K562 (cell line): ENCODE data around the gene SLC25A21. TPM values are rescaled to one million over a fixed set of nuclear protein-coding genes. Genes with fewer than 3 reads are reported as not detected.
"Not testable (repeated sequence)": the region's sequence is repeated elsewhere in the genome, so short reads cannot be mapped to it uniquely, and the experiment has no call there.

Experiments
- ATAC-seq: fragments of 200-7000 bp; cut with Tn5 transposase; 3 replicates; pipeline ENCODE4 v1.9.1; 2020; ENCODE audit warnings: moderate library complexity
- BruUV-seq: library from RNA; stranded (reverse); fragments of 400-500 nt; replicated peaks from 2 replicates; lab custom pipeline; 2021; lab: Mats Ljungman, UMichigan
- CTCF ChIA-PET: fragments of 300-600 bp; formaldehyde crosslinking; extraction: SDS; loops from one replicate; lab custom pipeline; 2021; ENCODE audit warnings: low intra/inter-chr PET ratio; lab: Yijun Ruan, JAX
- POLR2A ChIA-PET: fragments of 300-600, 350-650 bp; sonication (Branson Sonifier 250); formaldehyde crosslinking; extraction: SDS; loops from one replicate; lab custom pipeline; 2021; ENCODE audit warnings: antibody characterized with exemption, inconsistent platforms; lab: Yijun Ruan, JAX
- DNase-seq, 4 experiments: peaks; one replicate each; pipeline versions ENCODE4 v3.0.0 to v3.0.0-alpha.2; 2011 to 2018; ENCODE audit warnings: low spot score in 3 of 4, mixed read lengths in 3 of 4; ENCODE audit errors: extremely low read depth in 1 of 4
- FAIRE-seq: peaks from 2 replicates; lab custom pipeline; 2011; peaks lifted over from hg19 to GRCh38; lab: Jason Lieb, UNC
- H2AFZ ChIP-seq: 2 replicates; pipeline ENCODE4 v1.6.0; 2011; ENCODE audit warnings: low read depth, low read length, control low read depth, inconsistent platforms
- H3K27ac ChIP-seq: fragments of 200-600 bp; 3 replicates; pipeline ENCODE4 v1.8.0; 2011; ENCODE audit warnings: low read depth, mild to moderate bottlenecking, control low read depth, inconsistent platforms, low read length, moderate library complexity, mixed read lengths; ENCODE audit errors: extremely low read depth
- H3K27me3 ChIP-seq, 2 experiments: fragments of 300-600 bp in 1 of 2; 2 replicates in 1 of 2; 3 replicates in 1 of 2; pipeline versions ENCODE4 v1.6.0 to v1.8.0; 2011; ENCODE audit warnings: inconsistent platforms in 2 of 2, low read length in 2 of 2, mild to moderate bottlenecking in 1 of 2, mixed read lengths in 1 of 2, moderate library complexity in 1 of 2; ENCODE audit not compliant: control insufficient read depth in 2 of 2, insufficient read depth in 2 of 2
- H3K36me3 ChIP-seq: fragments of 300-600 bp; 3 replicates; pipeline ENCODE4 v1.8.0; 2011; ENCODE audit warnings: mild to moderate bottlenecking, low read length, inconsistent platforms; ENCODE audit not compliant: control insufficient read depth, insufficient read depth
- H3K4me1 ChIP-seq, 2 experiments: fragments of 200-600 bp in 1 of 2; replicated peaks in 1 of 2; 2 replicates in 1 of 2; 3 replicates in 1 of 2; pipeline versions ENCODE4 v1.5.1 to v1.8.0; 2011; ENCODE audit warnings: inconsistent platforms in 2 of 2, low read length in 2 of 2, mild to moderate bottlenecking in 1 of 2, mixed read lengths in 1 of 2, moderate library complexity in 1 of 2; ENCODE audit not compliant: control insufficient read depth in 2 of 2, insufficient read depth in 2 of 2
- H3K4me2 ChIP-seq: 2 replicates; pipeline ENCODE4 v1.6.1; 2011; ENCODE audit warnings: low read length, control low read depth, inconsistent platforms, mixed read lengths; ENCODE audit not compliant: insufficient read depth
- H3K4me3 ChIP-seq: fragments of 200-600 bp; sonication (generic), shearing (Covaris generic); 2 replicates; pipeline ENCODE4 v1.5.1; 2016; ENCODE audit warnings: control low read depth, inconsistent platforms
- H3K79me2 ChIP-seq: fragments of 200-600 bp; 3 replicates; pipeline ENCODE4 v1.8.0; 2011; ENCODE audit warnings: low read length, inconsistent platforms; ENCODE audit not compliant: control insufficient read depth, insufficient read depth
- H3K9ac ChIP-seq, 2 experiments: 2 replicates each; pipeline versions ENCODE4 v1.6.0 to v1.6.1; 2011; ENCODE audit warnings: low read depth in 2 of 2, low read length in 2 of 2, control low read depth in 1 of 2, inconsistent platforms in 1 of 2, mild to moderate bottlenecking in 1 of 2, mixed read lengths in 1 of 2; ENCODE audit not compliant: insufficient read depth in 1 of 2
- H3K9me1 ChIP-seq: one replicate; pipeline ENCODE4 v1.6.0; 2011; ENCODE audit warnings: inconsistent platforms, mild to moderate bottlenecking, low read length, moderate library complexity; ENCODE audit not compliant: control insufficient read depth, insufficient read depth
- H3K9me3 ChIP-seq: replicated peaks from 2 replicates; pipeline ENCODE4 v1.5.1; 2011; ENCODE audit warnings: low read depth, low read length, inconsistent platforms; ENCODE audit not compliant: control insufficient read depth, insufficient read depth
- H4K20me1 ChIP-seq: replicated peaks from 2 replicates; pipeline ENCODE4 v1.6.1; 2011; ENCODE audit warnings: low read length, inconsistent platforms, mixed read lengths; ENCODE audit not compliant: control insufficient read depth, insufficient read depth
- AFF1 ChIP-seq, 2 experiments: fragments of 450-650 bp; IDR thresholded peaks; 2 replicates each; pipeline ENCODE4 v1.6.1; 2018; ENCODE audit warnings: mild to moderate bottlenecking in 2 of 2, low read depth in 1 of 2; ENCODE audit not compliant: partially characterized antibody in 2 of 2
- ATF3 ChIP-seq, 2 experiments: fragments of 450-650 bp in 1 of 2; sonication (generic) in 1 of 2; formaldehyde crosslinking in 1 of 2; IDR thresholded peaks in 1 of 2; conservative IDR thresholded peaks in 1 of 2; 2 replicates each; pipeline versions ENCODE4 v1.6.1 to v1.8.1; 2016 to 2023; ENCODE audit warnings: mild to moderate bottlenecking in 2 of 2, moderate library complexity in 2 of 2, inconsistent platforms in 1 of 2, missing genetic modification reagents in 1 of 2
- ATF7 ChIP-seq: fragments of 450-650 bp; IDR thresholded peaks from 2 replicates; pipeline ENCODE4 v1.7.1; 2014; ENCODE audit warnings: mild to moderate bottlenecking, moderate library complexity
- CCAR2 ChIP-seq: fragments of 200-400 bp; formaldehyde crosslinking; IDR thresholded peaks from 2 replicates; pipeline ENCODE4 v1.6.1; 2017; ENCODE audit warnings: mild to moderate bottlenecking, low read depth, low read length
- WGBS: fragments of 100-300 bp; shearing (Covaris generic); methylation state at CpG from one replicate; pipeline ENCODE4 v1.1.6; 2016; ENCODE audit warnings: low coverage, mixed read lengths; ENCODE audit not compliant: insufficient coverage; ENCODE audit errors: missing lambda C conversion rate; 5-methylcytosine and 5-hydroxymethylcytosine counted together
- in situ Hi-C: fragments of 300-500 bp; cut with MboI; formaldehyde crosslinking; loops from 4 replicates; pipeline ENCODE4 v1.15.0; 2018; ENCODE audit warnings: inconsistent platforms, mixed read lengths
- intact Hi-C: fragments of 100-400 bp; cut with micrococcal nuclease; formaldehyde crosslinking; loops from 2 replicates; pipeline ENCODE4 v1.14.2; 2022
- polyA plus RNA-seq, 8 experiments: library from polyadenylated mRNA; depleted of rRNA in 4 of 8; stranded (reverse) in 5 of 8; unstranded in 3 of 8; fragments of >200 nt; fragmentation: Nextera tagmentation in 2 of 8; fragmentation: Illumina TruSeq in 1 of 8; extraction: Ambion mirVana in 2 of 8; extraction: Trizol in 1 of 8; gene quantifications; 2 replicates each; pipeline versions ENCODE4 v1.2.1 to v1.2.3, GENCODE V29; 2011 to 2014; ENCODE audit warnings: inconsistent platforms in 1 of 8, missing spikeins in 1 of 8
- total RNA-seq, 7 experiments: library from RNA; depleted of rRNA in 6 of 7; stranded (reverse); fragments of >200 nt in 6 of 7; fragmentation: Illumina TruSeq in 2 of 7; extraction: Trizol in 2 of 7; gene quantifications; 2 replicates each; pipeline versions ENCODE4 v1.2.1 to v1.2.3, GENCODE V29; 2011 to 2021; ENCODE audit warnings: low replicate concordance in 1 of 7

The SLC25A21 gene
- total and polyA plus RNA-seq, 9 of the 15 experiments (the other 6 are each of a cell fraction or from before 2014, with no cell fraction given): 15.2 to 46.7 (median 28.7) TPM

GRCh38 chr14:37165794-37166193, 6.6 kb downstream of the SLC25A21 start:
- CTCF ChIA-PET: no interaction called here
- DNase-seq (no peak), ATAC-seq (no peak), FAIRE-seq (no peak)
- no peaks in the 10 kb centered on the region; the same call in 1 of the 2 replicates for H3K9me3 ChIP-seq
- H3K4me2 ChIP-seq: no peak overlapping the region
- H4K20me1 ChIP-seq: no peaks in the 10 kb centered on the region
- intact Hi-C loops: no loop called here
- BruUV-seq: no TSS peak
- peaks cover 9% of the 10 kb centered on the region; the same call in 2 of the 3 replicates for H3K36me3 ChIP-seq
- TF ChIP-seq ATF7 (peak; percentile 53; the same call in 1 of the 2 replicates), CCAR2 (no peak), ATF3 (IDR thresholded peaks at IDR 0.05) (0 out of 2 replicates have a peak, but pooled peaks have one; percentile 26), ATF3 (CRISPR knock-in tag; conservative IDR thresholded peaks at IDR 0.05) (no peak)
- peaks cover 79% of the 10 kb centered on the region for H3K79me2 ChIP-seq
- POLR2A ChIA-PET: interaction anchor here (1.6 kb wide), 1 partner anchor 11 kb away, joined by 3 read pairs; no protein-coding TSS in a partner anchor
- WGBS: 59% methylated on average over 3 of the region's 3 CpGs
- peak overlapping the region in 1 of 2 experiments; percentile 4; a peak in 1 of 4 replicates for H3K9ac ChIP-seq
- H3K9me1 ChIP-seq: no peaks in the 10 kb centered on the region
- no peak overlapping the region for H2AFZ ChIP-seq
- H3K4me1 ChIP-seq: peaks cover 4 to 33% of the 10 kb centered on the region in 2 experiments
- no peak overlapping the region for H3K4me3 ChIP-seq
- in situ Hi-C loops: loop anchor here (25.0 kb wide), 1 partner anchor 1328 kb away; the partner anchor contains the start of gene BRMS1L
- no peaks in the 10 kb centered on the region for H3K27me3 ChIP-seq
- no peak overlapping the region for H3K27ac ChIP-seq

- DNase-seq, FAIRE-seq, H3K4me1 ChIP-seq, intact Hi-C loops, H3K9ac ChIP-seq, H3K36me3 ChIP-seq, POLR2A ChIA-PET, ATAC-seq, H3K27me3 ChIP-seq, CTCF ChIA-PET, H4K20me1 ChIP-seq, H3K9me3 ChIP-seq, H2AFZ ChIP-seq, H3K4me2 ChIP-seq, H3K9me1 ChIP-seq, H3K27ac ChIP-seq, BruUV-seq, H3K4me3 ChIP-seq: not testable (repeated sequence)
- no CpG with 5 or more reads among the region's 2 CpGs for WGBS
- in situ Hi-C loops: loop anchor here (25.0 kb wide), 1 partner anchor 1325 kb away; the partner anchor contains the start of gene BRMS1L
- peaks cover 77% of the 10 kb centered on the region for H3K79me2 ChIP-seq
- TF ChIP-seq AFF1 (IDR thresholded peaks at IDR 0.05; ENCODE audit: low read depth in 1 of 2, partially characterized antibody in 2 of 2): peak in 1 of 2 experiments; percentile 98
- TF ChIP-seq, all 486 proteins: peak for 1; not testable (repeated sequence) for 485
Measured at GRCh38 chr14:37162307-37162706, 10.1 kb downstream of the SLC25A21 start.
